ENCODE measurements around the gene ZEB2. TPM values are rescaled to one million over a fixed set of nuclear protein-coding genes. Genes with fewer than 3 reads are reported as not detected.

The ZEB2 gene
- total RNA-seq, 1 donor from 2014 or later: 164 TPM

- peak; percentile 63 for DNase-seq (ENCODE audit: low read depth)
These were observed 92.9 kb downstream of the ZEB2 start for GRCh38 chr2:144426981-144427479.

GRCh38 chr2:144426355-144426754, 93.6 kb downstream of the ZEB2 start:
- DNase-seq (ENCODE audit: low read depth): no peak

DNA sequence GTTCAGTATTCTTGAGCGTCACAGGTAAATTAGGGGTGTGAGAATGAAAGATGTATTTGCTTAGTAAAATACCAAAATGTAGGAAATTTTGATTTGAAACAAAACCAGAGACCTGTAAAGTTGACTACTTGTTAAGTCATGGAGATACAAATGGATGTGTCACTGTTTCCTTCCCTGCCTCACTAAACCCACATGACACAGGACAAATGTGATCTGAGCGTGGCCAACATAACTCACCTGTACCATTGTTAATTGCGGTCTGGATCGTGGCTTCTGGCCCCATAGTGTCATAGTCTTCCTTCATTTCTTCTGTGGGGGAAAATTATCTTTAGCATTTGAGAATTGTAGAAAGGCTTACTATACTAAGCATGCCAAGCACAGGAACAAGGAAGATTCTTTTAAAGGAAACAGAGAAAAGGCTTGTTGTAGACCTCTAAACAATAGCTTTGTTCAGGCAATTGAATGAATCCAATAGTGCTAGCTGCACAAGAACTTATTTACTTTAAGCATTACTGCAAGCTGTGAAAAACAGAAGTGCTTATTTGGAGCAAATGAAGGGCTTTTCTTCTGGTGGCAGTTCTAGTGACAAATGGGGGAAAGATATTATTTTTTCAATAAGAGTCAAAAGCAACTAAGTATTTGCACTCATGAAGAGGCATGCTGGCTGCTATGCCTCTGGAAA, 95.2 kb downstream of the ZEB2 start:
- DNase-seq (ENCODE audit: low read depth): no peak

DNA sequence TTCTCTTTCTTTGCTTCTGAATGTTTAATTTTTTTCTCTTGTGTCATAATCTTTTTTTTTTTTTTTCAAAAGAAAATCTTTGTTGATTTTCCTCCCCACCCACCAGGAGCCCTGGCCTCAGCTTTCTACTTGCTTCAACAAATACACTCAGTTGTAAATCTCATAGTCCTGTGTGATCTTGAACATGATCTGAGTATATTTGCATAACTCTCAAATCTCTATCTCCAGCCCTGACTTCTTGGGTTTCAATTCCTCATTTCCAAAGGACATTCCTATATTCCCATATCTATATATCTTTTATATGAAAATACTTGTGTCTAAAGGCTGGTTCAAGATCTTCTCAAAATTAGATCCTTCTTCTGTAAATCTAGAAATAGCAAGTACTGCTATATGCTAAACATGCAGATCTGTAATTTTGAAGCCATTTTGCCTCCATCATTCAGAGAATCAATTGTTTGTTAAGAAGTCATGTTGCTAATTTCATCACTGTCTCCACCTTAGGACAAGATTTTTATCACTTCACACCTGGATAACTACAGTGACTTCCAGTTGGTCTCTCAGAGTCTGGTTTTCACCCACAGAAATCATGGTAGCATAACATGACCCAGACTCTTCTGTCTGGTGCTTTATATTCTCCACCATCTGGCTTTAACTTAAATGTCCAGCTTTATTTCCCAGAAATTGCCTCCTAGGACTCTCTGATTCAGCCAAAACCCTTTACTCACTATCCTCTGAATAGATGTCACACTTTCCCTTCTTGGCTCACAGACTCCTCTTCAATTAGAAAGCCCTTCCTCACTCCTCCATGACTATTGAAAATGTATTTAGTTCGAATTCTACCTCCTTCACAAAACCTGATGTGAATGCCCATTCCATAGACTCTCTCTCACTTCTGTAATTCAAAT, 98.1 kb downstream of the ZEB2 start:
- DNase-seq (ENCODE audit: low read depth): no peak

- no peak for DNase-seq (ENCODE audit: low read depth)
These were observed 100.7 kb downstream of the ZEB2 start for GRCh38 chr2:144419218-144419617.

- DNase-seq (ENCODE audit: low read depth): no peak
These were observed 104.5 kb downstream of the ZEB2 start for GRCh38 chr2:144415386-144415785.

DNA sequence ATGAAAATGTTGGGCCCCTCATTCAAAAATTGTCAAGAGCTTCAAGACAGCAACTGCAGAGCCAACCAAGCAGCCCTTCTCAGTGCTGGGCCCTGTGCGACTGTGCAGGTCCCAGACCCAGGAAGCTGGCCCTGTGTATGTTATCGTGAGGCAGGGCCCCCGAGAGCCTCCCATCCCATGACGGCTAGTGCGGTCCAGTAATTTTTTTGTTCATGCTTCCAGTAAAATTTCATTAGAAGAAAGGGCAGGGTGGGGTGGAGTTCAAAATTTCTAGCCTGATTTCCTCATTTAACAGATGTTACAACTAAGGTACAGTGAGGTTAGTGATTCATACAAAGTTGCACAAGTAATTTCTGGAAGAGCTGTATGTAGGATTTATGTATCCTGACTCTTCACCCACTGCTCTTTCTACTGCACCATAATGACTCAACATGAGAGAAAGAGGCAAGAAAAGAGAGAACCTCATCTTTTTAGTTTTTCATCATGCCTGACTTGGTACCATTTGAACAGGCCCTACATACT, 105.5 kb downstream of the ZEB2 start:
- peak; percentile 44 for DNase-seq (ENCODE audit: low read depth)

DNA sequence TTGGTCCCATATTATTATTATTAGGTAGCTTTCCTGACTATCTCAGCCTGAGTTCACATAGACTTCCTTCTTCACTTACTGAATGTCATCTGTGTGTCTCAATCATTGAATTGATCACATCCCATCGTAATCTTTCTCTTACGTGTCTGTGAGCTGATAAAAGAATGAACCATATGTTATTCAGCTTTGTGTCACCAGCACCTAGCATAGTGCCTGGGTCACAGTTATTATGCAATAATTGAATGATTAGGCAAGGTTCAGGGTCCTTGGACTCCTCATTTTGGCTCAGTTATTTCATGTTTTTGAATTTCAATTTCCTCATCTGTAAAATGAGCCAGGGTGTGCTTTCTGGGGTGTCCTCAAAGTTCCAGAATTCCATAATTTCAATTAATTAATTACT, 107.2 kb downstream of the ZEB2 start:
- no peak for DNase-seq (ENCODE audit: low read depth)

GRCh38 chr2:144411473-144411872, 108.4 kb downstream of the ZEB2 start:
- no peak for DNase-seq (ENCODE audit: low read depth)

DNA sequence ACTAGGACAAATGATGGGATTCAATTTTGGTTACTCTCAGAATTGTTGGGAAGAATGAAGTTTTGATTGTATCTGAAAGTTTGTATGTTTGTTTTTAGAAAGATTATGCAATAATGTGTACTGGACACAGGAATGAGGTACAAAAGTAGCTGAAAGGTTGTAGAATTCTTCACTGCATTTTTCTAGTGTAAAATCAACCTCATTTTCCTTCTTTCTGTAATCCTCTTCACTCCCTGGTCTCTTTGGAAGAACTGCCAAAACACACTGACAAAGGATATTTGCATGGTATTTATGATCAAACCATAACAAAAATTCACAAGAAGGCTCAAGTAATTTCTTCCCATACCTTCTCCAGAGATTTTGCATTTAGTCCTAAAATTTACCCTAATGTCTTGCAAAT, 110.7 kb downstream of the ZEB2 start:
- DNase-seq (ENCODE audit: low read depth): no peak

- no peak for DNase-seq (ENCODE audit: low read depth)
These were observed 112.7 kb downstream of the ZEB2 start for GRCh38 chr2:144407262-144407661.

GRCh38 chr2:144405982-144406788, 113.7 kb downstream of the ZEB2 start:
- no peak for DNase-seq (ENCODE audit: low read depth)

DNA sequence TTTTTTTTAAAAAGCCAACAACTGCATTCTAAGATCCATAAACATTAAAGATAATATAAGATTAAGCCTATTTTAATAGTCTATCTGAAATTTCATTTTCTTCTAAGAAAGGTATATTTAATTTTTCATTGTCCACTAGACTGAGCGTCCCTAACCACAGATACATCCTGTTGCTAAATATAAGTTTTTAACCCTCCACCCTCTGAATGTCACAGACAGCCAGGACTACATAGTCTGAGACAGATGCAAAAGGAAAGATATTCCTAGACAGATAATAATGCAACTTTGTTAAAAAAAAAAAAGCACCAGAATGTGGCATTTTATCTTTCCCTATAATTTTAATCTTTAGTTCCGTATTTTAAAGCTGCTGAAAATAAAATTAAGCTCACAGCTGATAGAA, 114.6 kb downstream of the ZEB2 start:
- DNase-seq (ENCODE audit: low read depth): peak; percentile 55

GRCh38 chr2:144404586-144405314, 115.2 kb downstream of the ZEB2 start:
- DNase-seq (ENCODE audit: low read depth): peak; percentile 96

DNA sequence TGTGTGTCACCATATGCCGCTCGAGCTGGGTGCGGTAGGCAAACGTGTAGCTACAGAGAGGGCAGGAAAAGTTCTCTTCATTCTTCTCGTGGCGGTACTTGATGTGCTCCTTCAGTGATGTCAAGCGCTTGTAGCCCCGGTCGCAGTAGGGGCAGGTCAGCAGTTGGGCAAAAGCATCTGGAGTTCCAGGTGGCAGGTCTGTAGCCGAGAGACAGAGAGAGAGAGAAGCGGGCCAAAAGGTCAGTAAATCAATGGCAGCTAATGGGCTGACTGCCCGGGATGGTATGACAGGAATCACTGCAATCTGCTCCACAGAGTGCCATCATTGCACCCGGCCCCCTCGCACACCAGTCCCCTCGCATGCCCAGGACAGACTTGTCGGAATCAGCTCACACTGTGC, 116.0 kb downstream of the ZEB2 start:
- peak; percentile 96 for DNase-seq (ENCODE audit: low read depth)

DNA sequence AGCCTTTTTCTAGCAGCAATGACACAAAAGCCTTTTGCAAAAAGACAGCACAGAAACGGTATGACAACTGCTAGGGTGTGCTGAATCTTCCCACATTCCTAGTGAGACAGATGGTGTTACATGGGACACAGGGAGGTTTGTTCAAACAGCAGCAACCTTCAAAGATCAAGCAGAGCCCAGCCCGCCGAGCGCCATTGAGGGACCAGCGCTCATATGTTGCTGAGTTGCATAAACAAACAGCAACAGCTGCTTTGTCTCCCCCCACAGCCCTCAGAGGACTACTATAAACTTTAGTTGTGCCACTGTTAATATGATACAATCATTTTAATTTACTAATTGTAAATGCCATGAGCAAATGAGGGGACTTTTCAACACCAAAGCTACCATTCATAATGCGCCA, 117.7 kb downstream of the ZEB2 start:
- DNase-seq (ENCODE audit: low read depth): peak; percentile 96

DNA sequence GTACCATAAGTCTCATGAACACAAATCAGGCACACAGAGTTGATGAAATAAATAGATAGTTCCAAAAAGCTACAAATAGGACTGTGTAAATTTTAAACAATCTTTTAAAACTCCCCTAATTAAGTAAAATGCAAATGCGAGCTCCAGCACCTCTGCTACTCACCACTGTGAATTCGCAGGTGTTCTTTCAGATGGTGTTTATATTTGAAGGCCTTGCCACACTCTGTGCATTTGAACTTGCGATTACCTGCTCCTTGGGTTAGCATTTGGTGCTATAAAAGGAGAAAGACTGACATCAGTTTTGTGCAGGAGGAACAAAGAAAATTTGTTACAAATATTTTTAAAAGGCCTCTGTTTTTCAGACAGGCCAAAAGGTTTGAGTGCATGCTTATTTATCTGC, 118.9 kb downstream of the ZEB2 start:
- no peak for DNase-seq (ENCODE audit: low read depth)

DNA sequence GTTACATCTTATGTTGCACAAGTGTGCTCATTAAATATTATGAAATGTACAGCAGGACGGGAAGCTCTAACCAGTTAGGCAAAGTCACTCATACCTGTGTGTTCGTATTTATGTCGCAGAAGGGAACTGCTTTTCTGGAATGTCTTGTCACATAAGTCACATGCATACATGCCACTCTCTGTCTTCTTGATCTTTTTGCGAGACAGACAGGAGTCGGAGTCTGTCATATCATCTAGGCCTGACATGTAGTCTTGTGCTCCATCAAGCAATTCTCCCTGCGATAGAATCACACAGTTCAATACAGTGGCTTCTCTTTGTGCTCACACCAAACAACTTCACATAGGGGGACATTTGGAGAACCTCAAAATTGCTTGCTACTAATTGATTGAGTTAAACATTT, 123.6 kb downstream of the ZEB2 start:
- no peak for DNase-seq (ENCODE audit: low read depth)

DNA sequence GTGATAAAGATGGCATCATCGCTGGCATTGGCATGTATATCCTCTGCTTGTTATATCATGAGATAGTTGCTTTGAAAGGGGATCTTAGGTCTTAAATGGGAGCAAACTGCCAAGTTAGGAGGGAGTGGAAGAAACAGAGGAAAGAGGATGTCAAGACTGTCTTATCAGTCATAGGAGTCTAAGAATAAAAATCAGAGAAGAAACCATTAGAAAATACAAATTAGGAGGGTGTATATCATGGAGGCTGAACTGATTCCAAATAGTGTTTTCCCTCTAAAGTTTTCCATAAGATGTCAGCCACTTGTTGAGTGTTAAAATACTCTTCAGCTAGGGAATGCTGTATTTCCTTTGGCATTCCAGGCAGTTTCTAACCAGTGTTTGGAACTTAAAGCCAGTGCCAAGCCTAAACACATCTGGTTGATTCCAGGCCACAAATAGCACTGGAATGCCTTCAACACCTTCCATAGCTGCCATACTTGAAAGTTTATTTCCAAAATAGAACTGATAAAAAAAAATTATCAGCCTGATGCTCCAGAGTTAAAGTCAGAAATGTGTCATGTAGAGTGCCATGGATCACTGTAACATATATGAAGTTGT, 129.4 kb downstream of the ZEB2 start:
- peak; percentile 37 for DNase-seq (ENCODE audit: low read depth)

DNA sequence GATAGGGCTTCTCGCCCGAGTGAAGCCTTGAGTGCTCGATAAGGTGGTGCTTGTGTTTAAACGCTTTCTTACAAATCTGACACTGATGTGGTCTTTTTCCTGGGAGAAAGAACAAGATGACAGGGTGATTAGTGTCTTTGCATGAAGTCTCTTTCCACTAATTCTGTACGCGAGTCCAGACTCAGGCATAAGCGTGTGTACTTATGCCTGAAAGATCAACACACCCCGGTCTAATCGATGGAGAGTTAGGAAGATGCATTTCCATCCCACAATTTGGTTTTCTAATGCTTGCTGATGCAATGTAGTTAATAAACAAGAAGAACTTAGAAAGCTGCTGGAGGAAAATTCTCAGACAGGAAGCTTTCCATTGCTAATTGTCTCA, 130.0 kb downstream of the ZEB2 start:
- DNase-seq (ENCODE audit: low read depth): no peak

All from myocyte (in vitro differentiated cells).